Measurements from ENCODE around the gene SCP2. TPM values are rescaled to one million over a fixed set of nuclear protein-coding genes. Genes with fewer than 3 reads are reported as not detected.

Gene SCP2
- total RNA-seq, 1 donor, result 26.1 TPM

- no peak for DNase-seq (ENCODE audit: low read depth in 2 of 3, low spot score in 2 of 3)
Measured at GRCh38 chr1:53092659-53093450, 165.8 kb downstream of the SCP2 start.

DNA sequence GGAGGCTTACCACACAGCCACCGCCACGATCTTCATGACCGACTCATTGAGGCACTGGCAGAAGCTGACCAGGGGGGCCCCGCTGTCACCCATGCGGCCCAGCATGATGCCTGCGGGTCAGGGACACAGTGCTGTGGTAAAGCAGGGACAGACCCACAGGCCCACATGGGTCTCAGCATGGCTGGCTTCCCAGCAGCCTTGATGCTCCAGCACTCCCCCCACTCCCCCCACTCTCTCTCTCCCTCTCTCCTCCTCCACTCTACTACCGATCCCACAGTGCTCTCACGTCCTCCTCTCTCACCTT lies 166.3 kb downstream of the SCP2 start:
- DNase-seq (ENCODE audit: low read depth in 2 of 3, low spot score in 2 of 3), result no peak

GRCh38 chr1:53093778-53094532 lies 166.9 kb downstream of the SCP2 start:
- DNase-seq (ENCODE audit: low read depth in 2 of 3, low spot score in 2 of 3), result no peak

GRCh38 chr1:53094533-53094919 lies 167.4 kb downstream of the SCP2 start:
- DNase-seq (ENCODE audit: low read depth in 2 of 3, low spot score in 2 of 3), result no peak

Small RNA genes within 50 kb of the gene (small RNA-seq; reads per million reads assigned to genes)
- gene AC099677.1, result not detected
- not detected for gene AC099677.2
- not detected for gene HIGD1AP11
- not detected for gene MIR1273F
- not detected for gene MIR1273G
- not detected for gene MIR5095

Other genes starting within 250 kb of the SCP2 start
- 8.1 TPM for gene COA7, start 228.9 kb upstream of the SCP2 start, total RNA-seq
- gene ZYG11B, start 200.8 kb upstream of the SCP2 start, total RNA-seq, result 22.9 TPM
- not detected for gene ZYG11A, start 84.5 kb upstream of the SCP2 start, total RNA-seq
- gene ECHDC2, start 5.5 kb upstream of the SCP2 start, total RNA-seq, result 8.6 TPM
- gene PODN, start 134.9 kb downstream of the SCP2 start, total RNA-seq, result not detected
- not detected for gene SLC1A7, start 215.4 kb downstream of the SCP2 start, total RNA-seq